Lower lobe of right lung (tissue), 2 donors: Measurements from ENCODE around the gene VCY. TPM values are rescaled to one million over a fixed set of nuclear protein-coding genes. Genes with fewer than 3 reads are reported as not detected.
"Not testable (repeated sequence)": the region's sequence is repeated elsewhere in the genome, so short reads cannot be mapped to it uniquely, and the experiment has no call there.

Experiments used
- ATAC-seq, 2 donors: fragments of 200-7000 bp; cut with Tn5 transposase; one replicate each; pipeline ENCODE4 v1.9.1; 2020 to 2022; ENCODE audit warnings: mild to moderate bottlenecking in 2 of 2, moderate library complexity in 2 of 2
- DNase-seq: peaks from one replicate; pipeline ENCODE4 v3.0.0-alpha.2; 2020
- H3K27ac ChIP-seq: fragments of 200-600 bp; one replicate; pipeline ENCODE4 v1.8.0; 2022
- H3K27me3 ChIP-seq: fragments of 200-600 bp; one replicate; pipeline ENCODE4 v1.8.0; 2022; ENCODE audit warnings: low read depth
- H3K36me3 ChIP-seq: fragments of 200-600 bp; one replicate; pipeline ENCODE4 v1.8.0; 2022; ENCODE audit warnings: mild to moderate bottlenecking
- H3K4me1 ChIP-seq: fragments of 200-600 bp; one replicate; pipeline ENCODE4 v1.8.0; 2022
- H3K4me3 ChIP-seq: fragments of 200-600 bp; one replicate; pipeline ENCODE4 v1.8.0; 2022; ENCODE audit warnings: mild to moderate bottlenecking
- H3K9me3 ChIP-seq: fragments of 200-600 bp; one replicate; pipeline ENCODE4 v1.8.0; 2022
- intact Hi-C: fragments of 100-400 bp; cut with DNase I; formaldehyde crosslinking; loops from one replicate; pipeline ENCODE4 v1.11.0; 2022
- long read RNA-seq: library from polyadenylated mRNA; unstranded; transcript quantifications from one replicate; pipeline ENCODE4 v2.0.0, GENCODE V29; 2021
- total RNA-seq: library from RNA; stranded (reverse); fragmentation: NEBNext Ultra II Directional; extraction: Animal tissue kit (Norgen Biotek cat#: 25700); gene quantifications from one replicate; pipeline ENCODE4 v1.2.1, GENCODE V29; 2021
- donor health status: DM: no; HTN: yes; CAD: no; lungs with severe emphysema.

VCY gene
- total RNA-seq: not detected
- long read RNA-seq: 0 reads

DNA sequence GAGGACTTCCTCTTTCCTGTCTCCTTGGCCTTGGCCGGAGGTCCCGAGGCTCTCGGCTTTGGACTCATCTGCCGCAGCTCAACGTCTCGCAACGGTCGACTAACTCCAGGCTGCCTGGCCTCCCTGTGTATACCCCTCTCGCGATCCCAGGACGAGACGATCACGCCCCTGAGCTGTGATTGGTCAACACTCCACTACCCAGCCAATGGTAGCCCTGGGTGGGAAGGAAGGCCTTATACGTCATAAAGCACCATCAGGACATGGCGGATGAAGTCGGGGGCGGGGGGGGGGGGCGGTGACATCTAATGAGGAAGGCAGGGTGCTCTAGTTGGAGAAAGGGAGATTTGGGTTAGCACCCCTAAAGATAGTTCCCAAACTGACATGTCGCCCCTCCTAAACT is at the start of gene VCY:
Gene VCY, minus strand, starts transcription at position 101 of the 400 bp plus-strand sequence. Its CDS starts 33 bp downstream, at position 68.
- ATAC-seq, H3K27ac ChIP-seq, H3K4me3 ChIP-seq, H3K36me3 ChIP-seq, intact Hi-C loops, DNase-seq, H3K4me1 ChIP-seq, H3K27me3 ChIP-seq, H3K9me3 ChIP-seq: not testable (repeated sequence)

DNA sequence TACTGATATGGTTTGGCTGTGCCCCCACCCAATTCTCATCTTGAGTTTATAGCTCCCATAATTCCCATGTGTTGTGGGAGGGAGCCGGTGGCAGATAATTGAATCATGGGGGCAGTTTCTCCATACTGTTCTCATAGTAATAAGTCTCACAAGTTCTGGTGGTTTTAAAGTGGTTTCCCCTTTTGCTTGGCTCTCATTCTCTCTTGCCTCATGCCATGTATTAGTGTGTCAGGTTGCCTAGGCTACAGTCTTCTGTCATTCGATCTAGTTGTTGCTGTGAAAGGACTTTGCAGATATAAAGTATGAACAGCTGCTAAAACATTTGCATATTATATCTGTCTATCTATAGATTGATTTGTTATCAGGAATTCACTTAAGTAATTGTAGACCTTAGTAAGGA is 44.1 kb upstream of the VCY start:
- H3K27me3 ChIP-seq, ATAC-seq, H3K4me3 ChIP-seq, H3K27ac ChIP-seq, H3K4me1 ChIP-seq, DNase-seq, intact Hi-C loops, H3K9me3 ChIP-seq, H3K36me3 ChIP-seq: not testable (repeated sequence)

DNA sequence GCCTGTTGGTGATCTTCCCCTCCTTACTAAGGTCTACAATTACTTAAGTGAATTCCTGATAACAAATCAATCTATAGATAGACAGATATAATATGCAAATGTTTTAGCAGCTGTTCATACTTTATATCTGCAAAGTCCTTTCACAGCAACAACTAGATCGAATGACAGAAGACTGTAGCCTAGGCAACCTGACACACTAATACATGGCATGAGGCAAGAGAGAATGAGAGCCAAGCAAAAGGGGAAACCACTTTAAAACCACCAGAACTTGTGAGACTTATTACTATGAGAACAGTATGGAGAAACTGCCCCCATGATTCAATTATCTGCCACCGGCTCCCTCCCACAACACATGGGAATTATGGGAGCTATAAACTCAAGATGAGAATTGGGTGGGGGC is 25.6 kb upstream of the VCY start:
- H3K4me3 ChIP-seq, H3K27me3 ChIP-seq, H3K9me3 ChIP-seq, H3K27ac ChIP-seq, DNase-seq, ATAC-seq, H3K36me3 ChIP-seq, intact Hi-C loops, H3K4me1 ChIP-seq: not testable (repeated sequence)

DNA sequence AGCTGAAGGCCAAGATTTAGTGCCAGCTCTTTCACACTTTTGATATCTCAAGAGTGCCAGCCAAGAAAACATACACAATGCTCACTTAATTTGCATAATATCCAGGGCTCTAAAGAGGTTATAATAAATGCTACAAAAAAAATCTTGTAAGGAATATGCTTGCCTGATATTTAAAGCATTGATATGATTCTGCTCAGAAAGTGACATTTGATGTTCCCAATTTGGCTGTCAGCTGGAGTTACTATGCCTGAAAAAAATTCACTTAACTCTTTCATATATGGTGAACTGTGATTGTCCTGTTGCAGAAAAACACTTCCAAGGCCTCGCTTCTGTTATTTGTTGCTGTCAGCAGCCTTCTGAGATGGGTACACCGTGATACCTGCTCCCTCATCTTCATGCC is 43.9 kb downstream of the VCY start:
- H3K27ac ChIP-seq, H3K9me3 ChIP-seq, H3K4me1 ChIP-seq, intact Hi-C loops, H3K4me3 ChIP-seq, H3K36me3 ChIP-seq, DNase-seq, ATAC-seq, H3K27me3 ChIP-seq: not testable (repeated sequence)

Other genes with a start within 250 kb of the VCY start
- gene VCY1B, start 69.8 kb upstream of the VCY start, total RNA-seq: not detected